Esophagus squamous epithelium (tissue), 5 donors: ENCODE measurements around the gene ALDH1A3. TPM values are rescaled to one million over a fixed set of nuclear protein-coding genes. Genes with fewer than 3 reads are reported as not detected.

Source experiments
- DNase-seq: peaks from one replicate; lab custom pipeline; 2025; lab: John Stamatoyannopoulos, UW
- H3K27ac ChIP-seq, 4 donors: fragments of 200-600 bp; sonication (generic); one replicate each; pipeline ENCODE4 v1.5.1; 2016 to 2019; ENCODE audit warnings: mild to moderate bottlenecking in 1 of 4
- H3K27me3 ChIP-seq, 4 donors: fragments of 200-600 bp; sonication (generic); 1 replicate in 3 of 4; 2 replicates in 1 of 4; pipeline versions ENCODE4 v1.5.1 to v1.6.0; 2017 to 2021; ENCODE audit warnings: antibody characterized with exemption in 1 of 4
- H3K36me3 ChIP-seq, 3 donors: fragments of 200-600 bp; sonication (generic); one replicate each; pipeline ENCODE4 v1.5.1; 2016 to 2019
- H3K4me1 ChIP-seq, 3 donors: fragments of 200-600 bp; sonication (generic); one replicate each; pipeline ENCODE4 v1.5.1; 2017 to 2019
- H3K4me3 ChIP-seq, 4 donors: fragments of 200-600 bp; sonication (generic); 1 replicate in 3 of 4; 2 replicates in 1 of 4; pipeline ENCODE4 v1.5.1; 2016 to 2019; ENCODE audit warnings: mild to moderate bottlenecking in 2 of 4, moderate library complexity in 1 of 4
- H3K9me3 ChIP-seq, 3 donors: fragments of 200-600 bp; sonication (generic); one replicate each; pipeline ENCODE4 v1.5.1; 2016 to 2019
- CTCF ChIP-seq, 6 experiments: fragments of 450-650 bp in 4 of 6; fragments of 200-600 bp in 2 of 6; sonication (generic) in 2 of 6; IDR thresholded peaks; one replicate each; pipeline ENCODE4 v1.5.1; 2016 to 2019; ENCODE audit warnings: antibody characterized with exemption in 6 of 6, mild to moderate bottlenecking in 4 of 6, moderate library complexity in 4 of 6
- POLR2A ChIP-seq, 4 donors: fragments of 450-650 bp; IDR thresholded peaks; one replicate each; pipeline ENCODE4 v1.6.1; 2017; ENCODE audit warnings: antibody characterized with exemption in 4 of 4, mild to moderate bottlenecking in 4 of 4, moderate library complexity in 3 of 4
- WGBS, 2 donors: methylation state at CpG; one replicate each; pipeline ENCODE4 v1.1.5; 2018; 5-methylcytosine and 5-hydroxymethylcytosine counted together
- intact Hi-C: fragments of 100-400 bp; cut with DNase I; formaldehyde crosslinking; loops from one replicate; pipeline ENCODE4 v1.15.0; 2022
- total RNA-seq, 4 donors: library from RNA; depleted of rRNA; stranded (reverse); fragments of >200 nt; gene quantifications; one replicate each; pipeline ENCODE4 v1.1.0, GENCODE V29; 2016
- donor health status: DM: yes; HTN: yes; CAD: no.

Gene ALDH1A3
- total RNA-seq, 4 donors from 2014 or later, result 31.9 to 63.0 (median 38.1) TPM

- intact Hi-C loops, result no loop called here
- WGBS, 2 donors, result 86 to 90% methylated on average over 9 to 11 of the region's 11 CpGs
- peaks cover 0 to 4% (median 0%) of the 10 kb centered on the region in 4 donors for H3K27me3 ChIP-seq
- H3K27ac ChIP-seq, result peak overlapping the region in 1 of 4 donors; percentile 53
- H3K36me3 ChIP-seq, result no peaks in the 10 kb centered on the region
- no peak overlapping the region for H3K4me3 ChIP-seq
- TF ChIP-seq CTCF (IDR thresholded peaks at IDR 0.05) (no peak), POLR2A (IDR thresholded peaks at IDR 0.05) (no peak)
- DNase-seq, result no peak
- H3K4me1 ChIP-seq, result no peaks in the 10 kb centered on the region
- peaks cover 0 to 6% (median 0%) of the 10 kb centered on the region in 3 donors for H3K9me3 ChIP-seq
Observed at GRCh38 chr15:100859970-100860828, 19.4 kb upstream of the ALDH1A3 start.

GRCh38 chr15:100860829-100861510, 18.7 kb upstream of the ALDH1A3 start:
- H3K27ac ChIP-seq, result peak overlapping the region in 1 of 4 donors; percentile 53
- peaks cover 0 to 4% (median 0%) of the 10 kb centered on the region in 4 donors for H3K27me3 ChIP-seq
- no peak overlapping the region for H3K4me3 ChIP-seq
- no peaks in the 10 kb centered on the region for H3K36me3 ChIP-seq
- peaks cover 0 to 6% (median 0%) of the 10 kb centered on the region in 3 donors for H3K9me3 ChIP-seq
- intact Hi-C loops, result no loop called here
- DNase-seq, result no peak
- TF ChIP-seq POLR2A (IDR thresholded peaks at IDR 0.05) (no peak), CTCF (IDR thresholded peaks at IDR 0.05) (no peak)
- 68 to 72% methylated on average over 7 to 14 of the region's 14 CpGs for WGBS, 2 donors
- H3K4me1 ChIP-seq, result no peaks in the 10 kb centered on the region

GRCh38 chr15:100861511-100861991, 18.1 kb upstream of the ALDH1A3 start:
- H3K4me3 ChIP-seq, result no peak overlapping the region
- TF ChIP-seq CTCF (IDR thresholded peaks at IDR 0.05) (no peak), POLR2A (IDR thresholded peaks at IDR 0.05) (no peak)
- no peak for DNase-seq
- intact Hi-C loops, result no loop called here
- peaks cover 0 to 4% (median 0%) of the 10 kb centered on the region in 4 donors for H3K27me3 ChIP-seq
- peaks cover 0 to 6% (median 0%) of the 10 kb centered on the region in 3 donors for H3K9me3 ChIP-seq
- no peaks in the 10 kb centered on the region for H3K4me1 ChIP-seq
- H3K36me3 ChIP-seq, result no peaks in the 10 kb centered on the region
- H3K27ac ChIP-seq, result peak overlapping the region in 1 of 4 donors; percentile 53
- WGBS, 2 donors, result 83 to 84% methylated on average over 2 to 13 of the region's 16 CpGs

- intact Hi-C loops, result no loop called here
- Histone ChIP-seq H3K4me1 (no peaks in the 10 kb centered on the region), H3K27ac (peak overlapping the region in 1 of 4 donors; percentile 53), H3K27me3 (peaks cover 0 to 4% (median 0%) of the 10 kb centered on the region in 4 donors), H3K4me3 (no peak overlapping the region), H3K9me3 (peaks cover 0 to 6% (median 0%) of the 10 kb centered on the region in 3 donors), H3K36me3 (no peaks in the 10 kb centered on the region)
- no peak for TF ChIP-seq CTCF (IDR thresholded peaks at IDR 0.05)
- no peak for TF ChIP-seq POLR2A (IDR thresholded peaks at IDR 0.05)
- DNase-seq, result no peak
- 90 to 100% methylated on average over 1 to 5 of the region's 6 CpGs for WGBS, 2 donors
Observed at GRCh38 chr15:100862162-100862561, 17.5 kb upstream of the ALDH1A3 start.
